Keratinocyte (primary cell): ENCODE data around the gene RNF151. TPM values are rescaled to one million over a fixed set of nuclear protein-coding genes. Genes with fewer than 3 reads are reported as not detected.
A peak's percentile ranks its signal among the peaks of the same experiment; 100 is the strongest.

Source experiments
- DNase-seq: peaks from one replicate; pipeline ENCODE4 v3.0.0-alpha.2; 2011; ENCODE audit warnings: low read depth, missing footprints, low spot score
- FAIRE-seq: peaks from 2 replicates; lab custom pipeline; 2011; peaks lifted over from hg19 to GRCh38; lab: Jason Lieb, UNC
- H2AFZ ChIP-seq: 2 replicates; pipeline ENCODE4 v1.6.0; 2012; ENCODE audit warnings: low read length, control low read depth, inconsistent platforms; ENCODE audit not compliant: control insufficient read depth
- H3K27ac ChIP-seq: 2 replicates; pipeline ENCODE4 v1.5.1; 2011; ENCODE audit warnings: low read length; ENCODE audit not compliant: control insufficient read depth, insufficient read depth
- H3K27me3 ChIP-seq: 3 replicates; pipeline ENCODE4 v1.6.0; 2011; ENCODE audit warnings: low read length; ENCODE audit not compliant: control insufficient read depth, insufficient read depth; ENCODE audit errors: extremely low read depth
- H3K36me3 ChIP-seq, 2 experiments: 2 replicates in 1 of 2; 3 replicates in 1 of 2; pipeline ENCODE4 v1.5.1; 2011; ENCODE audit warnings: low read length in 2 of 2, mild to moderate bottlenecking in 1 of 2; ENCODE audit not compliant: control insufficient read depth in 2 of 2, insufficient read depth in 2 of 2; ENCODE audit errors: extremely low read depth in 1 of 2
- H3K4me1 ChIP-seq: 3 replicates; pipeline ENCODE4 v1.5.1; 2011; ENCODE audit warnings: low read length; ENCODE audit not compliant: control insufficient read depth, insufficient read depth; ENCODE audit errors: extremely low read depth
- H3K4me2 ChIP-seq: 3 replicates; pipeline ENCODE4 v1.6.0; 2011; ENCODE audit warnings: low read depth, low read length; ENCODE audit not compliant: control insufficient read depth, insufficient read depth; ENCODE audit errors: extremely low read depth
- H3K4me3 ChIP-seq, 3 experiments: fragments of 200-600 bp in 1 of 3; sonication (generic) in 1 of 3; 2 replicates in 2 of 3; 3 replicates in 1 of 3; pipeline ENCODE4 v1.5.1; 2011 to 2016; ENCODE audit warnings: low read length in 3 of 3, mild to moderate bottlenecking in 3 of 3, control low read depth in 2 of 3, inconsistent platforms in 1 of 3, low read depth in 1 of 3, mixed read lengths in 1 of 3, mixed run types in 1 of 3, moderate library complexity in 1 of 3; ENCODE audit not compliant: control insufficient read depth in 2 of 3, insufficient read depth in 2 of 3; ENCODE audit errors: extremely low read depth in 1 of 3
- H3K79me2 ChIP-seq: 2 replicates; pipeline ENCODE4 v1.6.0; 2012; ENCODE audit warnings: low read length; ENCODE audit not compliant: control insufficient read depth, insufficient read depth
- H3K9ac ChIP-seq: 3 replicates; pipeline ENCODE4 v1.6.0; 2011; ENCODE audit warnings: low read length; ENCODE audit not compliant: control insufficient read depth, insufficient read depth; ENCODE audit errors: extremely low read depth
- H3K9me1 ChIP-seq: 3 replicates; pipeline ENCODE4 v1.6.0; 2011; ENCODE audit warnings: low read length; ENCODE audit not compliant: control insufficient read depth, insufficient read depth; ENCODE audit errors: extremely low read depth
- H3K9me3 ChIP-seq: 2 replicates; pipeline ENCODE4 v1.5.1; 2012; ENCODE audit warnings: low read depth, low read length; ENCODE audit not compliant: control insufficient read depth
- H4K20me1 ChIP-seq: 3 replicates; pipeline ENCODE4 v1.6.0; 2011; ENCODE audit warnings: low read length; ENCODE audit not compliant: control insufficient read depth, insufficient read depth; ENCODE audit errors: extremely low read depth
- EZH2 ChIP-seq: IDR thresholded peaks from one replicate; pipeline ENCODE4 v1.6.1; 2012; ENCODE audit warnings: inconsistent platforms, mild to moderate bottlenecking, low read length, moderate library complexity
- dilution Hi-C: fragments of 300-500 bp; cut with MboI; formaldehyde crosslinking; loops from one replicate; pipeline ENCODE4 v1.7.0; 2020; ENCODE audit warnings: low sequenced_read_pairs; ENCODE audit not compliant: extremely low pct_ligation_motif_present
- polyA minus RNA-seq, 3 experiments: library from RNA; depleted of rRNA, polyadenylated mRNA; stranded (reverse); fragments of >200 nt; gene quantifications; 1 replicate in 1 of 3; 2 replicates in 1 of 3; 3 replicates in 1 of 3; pipeline ENCODE4 v1.2.3, GENCODE V29; 2011
- polyA plus RNA-seq, 5 experiments: library from polyadenylated mRNA; depleted of rRNA in 3 of 5; stranded (reverse) in 3 of 5; stranded (forward) in 1 of 5; unstranded in 1 of 5; fragments of >200 nt; gene quantifications; 1 replicate in 1 of 5; 2 replicates in 3 of 5; 3 replicates in 1 of 5; pipeline versions ENCODE4 v1.2.1 to v1.2.3, GENCODE V29; 2011 to 2012; ENCODE audit warnings: missing spikeins in 2 of 5, low read depth in 1 of 5, low replicate concordance in 1 of 5
- TF ChIP-seq, protein P1 (sequence below), 3 experiments: IDR thresholded peaks in 1 of 3; conservative IDR thresholded peaks in 1 of 3; optimal IDR thresholded peaks in 1 of 3; 2 replicates in 2 of 3; 3 replicates in 1 of 3; pipeline versions ENCODE3 to v1.5.1; 2011; ENCODE audit warnings: low read length in 3 of 3, mild to moderate bottlenecking in 3 of 3, moderate library complexity in 2 of 3, control low read depth in 1 of 3, inconsistent platforms in 1 of 3; ENCODE audit not compliant: insufficient read depth in 2 of 3; ENCODE audit errors: extremely low read depth in 1 of 3

The RNF151 gene, protein sequence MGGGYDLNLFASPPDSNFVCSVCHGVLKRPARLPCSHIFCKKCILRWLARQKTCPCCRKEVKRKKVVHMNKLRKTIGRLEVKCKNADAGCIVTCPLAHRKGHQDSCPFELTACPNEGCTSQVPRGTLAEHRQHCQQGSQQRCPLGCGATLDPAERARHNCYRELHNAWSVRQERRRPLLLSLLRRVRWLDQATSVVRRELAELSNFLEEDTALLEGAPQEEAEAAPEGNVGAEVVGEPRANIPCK
- polyA plus RNA-seq: not detected in 3 replicates
- not detected for polyA plus RNA-seq (2011; ENCODE audit: low read depth)
- polyA plus RNA-seq (2011; cell fraction: cytosol; rRNA removed): not detected in 2 replicates
- polyA plus RNA-seq (2011; cell fraction: nucleus; rRNA removed): not detected in 2 replicates
- not detected in 2 replicates for polyA plus RNA-seq (2012; ENCODE audit: low replicate concordance)
- polyA minus RNA-seq: not detected in 3 replicates
- not detected for polyA minus RNA-seq (2011; cell fraction: cytosol; rRNA and poly(A)+ RNA removed)
- not detected in 2 replicates for polyA minus RNA-seq (2011; cell fraction: nucleus; rRNA and poly(A)+ RNA removed)

DNA sequence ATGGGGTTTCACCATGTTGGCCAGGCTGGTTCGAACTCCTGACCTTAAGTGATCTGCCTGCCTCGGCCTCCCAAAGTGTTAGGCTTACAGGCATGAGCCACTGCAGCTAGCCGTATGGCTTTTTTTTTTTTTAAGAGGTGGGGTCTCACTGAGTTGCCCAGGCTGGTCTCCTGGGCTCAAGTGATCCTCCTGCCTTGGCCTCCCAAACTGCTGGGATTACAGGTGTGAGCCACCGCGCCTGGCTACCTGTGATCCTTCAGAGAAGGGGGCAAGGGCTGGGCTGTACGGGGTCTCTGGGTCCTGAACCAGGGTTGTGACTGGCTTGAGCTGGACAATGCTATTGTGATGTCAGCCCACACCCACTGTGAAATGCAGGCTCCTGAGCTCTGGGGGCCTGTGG, at the start of gene RNF151:
Gene RNF151, plus strand, starts transcription at position 397 of the 400 bp plus-strand sequence. CDS start 26 bp downstream, outside the sequence.
- H3K9me1 ChIP-seq: peaks cover 3% of the 10 kb centered on the region
- H3K27me3 ChIP-seq: no peaks in the 10 kb centered on the region
- peak within 1 kb of the TSS; percentile 88 for H3K27ac ChIP-seq
- H4K20me1 ChIP-seq: peaks cover 19% of the 10 kb centered on the region
- FAIRE-seq (no peak), DNase-seq (no peak)
- H3K9me3 ChIP-seq: no peaks in the 10 kb centered on the region
- H3K9ac ChIP-seq: peak within 1 kb of the TSS; percentile 85
- dilution Hi-C loops: no loop called here
- peak within 1 kb of the TSS; percentile 69 to 85 (median 79) for H3K4me3 ChIP-seq
- no peak within 1 kb of the TSS for H2AFZ ChIP-seq
- TF ChIP-seq, protein P1, sequence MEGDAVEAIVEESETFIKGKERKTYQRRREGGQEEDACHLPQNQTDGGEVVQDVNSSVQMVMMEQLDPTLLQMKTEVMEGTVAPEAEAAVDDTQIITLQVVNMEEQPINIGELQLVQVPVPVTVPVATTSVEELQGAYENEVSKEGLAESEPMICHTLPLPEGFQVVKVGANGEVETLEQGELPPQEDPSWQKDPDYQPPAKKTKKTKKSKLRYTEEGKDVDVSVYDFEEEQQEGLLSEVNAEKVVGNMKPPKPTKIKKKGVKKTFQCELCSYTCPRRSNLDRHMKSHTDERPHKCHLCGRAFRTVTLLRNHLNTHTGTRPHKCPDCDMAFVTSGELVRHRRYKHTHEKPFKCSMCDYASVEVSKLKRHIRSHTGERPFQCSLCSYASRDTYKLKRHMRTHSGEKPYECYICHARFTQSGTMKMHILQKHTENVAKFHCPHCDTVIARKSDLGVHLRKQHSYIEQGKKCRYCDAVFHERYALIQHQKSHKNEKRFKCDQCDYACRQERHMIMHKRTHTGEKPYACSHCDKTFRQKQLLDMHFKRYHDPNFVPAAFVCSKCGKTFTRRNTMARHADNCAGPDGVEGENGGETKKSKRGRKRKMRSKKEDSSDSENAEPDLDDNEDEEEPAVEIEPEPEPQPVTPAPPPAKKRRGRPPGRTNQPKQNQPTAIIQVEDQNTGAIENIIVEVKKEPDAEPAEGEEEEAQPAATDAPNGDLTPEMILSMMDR (optimal IDR thresholded peaks at IDR 0.05 in 1 of 3, IDR thresholded peaks at IDR 0.05 in 1 of 3, conservative IDR thresholded peaks at IDR 0.05 in 1 of 3; ENCODE audit: extremely low read depth in 1 of 3, insufficient read depth in 2 of 3, low read length in 3 of 3): no peak
- TF ChIP-seq EZH2: no peak
- peaks cover 49% of the 10 kb centered on the region for H3K79me2 ChIP-seq
- peaks cover 16 to 26% of the 10 kb centered on the region in 2 experiments for H3K36me3 ChIP-seq
- peaks cover 28% of the 10 kb centered on the region for H3K4me1 ChIP-seq
- H3K4me2 ChIP-seq: peak within 1 kb of the TSS; percentile 99

DNA sequence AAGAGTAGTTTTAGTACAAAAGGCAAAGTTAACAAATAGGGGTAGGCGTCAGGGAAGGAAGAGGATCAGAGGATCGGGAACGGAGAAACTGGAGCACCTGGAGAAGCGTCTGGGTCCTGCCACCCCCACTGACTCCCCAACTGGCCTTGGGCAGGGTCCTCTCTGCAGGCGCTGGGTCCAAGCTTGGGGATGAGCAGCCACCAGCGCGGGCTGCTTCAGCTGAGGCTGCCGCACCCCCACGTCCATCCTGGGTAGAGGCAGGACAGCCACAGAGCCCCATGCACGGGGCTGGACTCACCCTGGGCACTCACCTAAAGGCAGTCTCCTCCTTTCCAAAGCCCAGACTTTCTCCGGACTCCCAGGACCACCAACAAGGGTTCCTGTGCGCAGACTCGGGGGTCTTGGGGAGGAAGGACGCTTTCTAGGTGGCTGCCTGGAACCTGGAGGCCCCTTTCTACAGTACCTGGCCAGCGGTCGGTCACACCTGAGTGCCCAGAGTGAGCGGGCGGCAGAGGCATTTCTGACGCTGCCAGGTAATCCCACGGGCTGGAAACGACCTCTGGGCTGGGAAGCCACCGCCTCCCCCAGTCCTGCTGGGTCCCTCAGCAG, 49.5 kb upstream of the RNF151 start:
- DNase-seq: no peak
- Histone ChIP-seq H3K4me3 (no peak overlapping the region), H3K27ac (no peak overlapping the region), H4K20me1 (no peaks in the 10 kb centered on the region), H3K9me1 (no peaks in the 10 kb centered on the region), H3K9ac (no peak overlapping the region), H3K4me2 (no peak overlapping the region), H3K36me3 (no peaks in the 10 kb centered on the region), H3K27me3 (peaks cover 69% of the 10 kb centered on the region), H3K4me1 (peaks cover 10% of the 10 kb centered on the region), H2AFZ (no peak overlapping the region), H3K9me3 (no peaks in the 10 kb centered on the region), H3K79me2 (no peaks in the 10 kb centered on the region)
- FAIRE-seq: no peak
- TF ChIP-seq, protein P1 (optimal IDR thresholded peaks at IDR 0.05 in 1 of 3, IDR thresholded peaks at IDR 0.05 in 1 of 3, conservative IDR thresholded peaks at IDR 0.05 in 1 of 3; ENCODE audit: extremely low read depth in 1 of 3, insufficient read depth in 2 of 3, low read length in 3 of 3): no peak
- TF ChIP-seq EZH2: no peak
- dilution Hi-C loops: no loop called here
